Activated CD4-positive, CD25-positive, alpha-beta regulatory T cell (primary cell): Measurements from ENCODE around the gene FUT2.
A peak's percentile ranks its signal among the peaks of the same experiment; 100 is the strongest.
"Not testable (repeated sequence)": the region's sequence is repeated elsewhere in the genome, so short reads cannot be mapped to it uniquely, and the experiment has no call there.

Experiments
- DNase-seq, 4 experiments: peaks; one replicate each; lab custom pipeline; 2025; lab: John Stamatoyannopoulos, UW

FUT2 gene

DNA sequence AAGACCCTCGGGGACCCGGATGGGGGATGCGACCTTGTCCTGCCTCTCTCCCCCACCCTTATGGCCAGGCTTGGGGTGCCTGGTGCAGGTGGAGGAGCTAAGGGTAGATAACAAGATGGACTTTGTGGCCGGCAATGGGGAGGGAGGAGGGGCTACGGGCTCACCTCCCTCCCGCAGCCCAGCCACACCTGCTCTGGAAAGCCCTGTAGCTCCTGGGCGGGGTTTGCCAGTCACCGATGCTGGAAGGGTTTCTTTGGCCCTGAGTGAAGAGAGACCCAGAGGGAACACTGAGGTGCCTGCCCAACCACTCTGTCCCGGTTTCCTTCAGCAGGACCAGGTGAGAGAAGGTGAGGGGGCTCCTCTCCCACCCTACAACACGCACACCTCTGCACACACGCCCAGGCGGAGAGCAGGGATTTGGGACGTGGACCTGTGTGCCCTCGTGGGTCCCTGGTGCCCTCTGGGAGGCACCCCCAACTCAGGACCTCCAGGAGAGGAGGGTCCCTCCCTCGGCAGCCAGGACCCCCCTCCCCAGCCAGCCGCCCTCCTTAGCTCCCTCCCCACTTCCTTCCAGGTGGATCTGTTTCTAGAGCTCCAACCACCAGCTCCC lies at the start of gene FUT2:
Gene FUT2, plus strand, starts transcription at position 229 of the 610 bp plus-strand sequence. CDS start 6,986 bp downstream, outside the sequence.
- DNase-seq = no peak

DNA sequence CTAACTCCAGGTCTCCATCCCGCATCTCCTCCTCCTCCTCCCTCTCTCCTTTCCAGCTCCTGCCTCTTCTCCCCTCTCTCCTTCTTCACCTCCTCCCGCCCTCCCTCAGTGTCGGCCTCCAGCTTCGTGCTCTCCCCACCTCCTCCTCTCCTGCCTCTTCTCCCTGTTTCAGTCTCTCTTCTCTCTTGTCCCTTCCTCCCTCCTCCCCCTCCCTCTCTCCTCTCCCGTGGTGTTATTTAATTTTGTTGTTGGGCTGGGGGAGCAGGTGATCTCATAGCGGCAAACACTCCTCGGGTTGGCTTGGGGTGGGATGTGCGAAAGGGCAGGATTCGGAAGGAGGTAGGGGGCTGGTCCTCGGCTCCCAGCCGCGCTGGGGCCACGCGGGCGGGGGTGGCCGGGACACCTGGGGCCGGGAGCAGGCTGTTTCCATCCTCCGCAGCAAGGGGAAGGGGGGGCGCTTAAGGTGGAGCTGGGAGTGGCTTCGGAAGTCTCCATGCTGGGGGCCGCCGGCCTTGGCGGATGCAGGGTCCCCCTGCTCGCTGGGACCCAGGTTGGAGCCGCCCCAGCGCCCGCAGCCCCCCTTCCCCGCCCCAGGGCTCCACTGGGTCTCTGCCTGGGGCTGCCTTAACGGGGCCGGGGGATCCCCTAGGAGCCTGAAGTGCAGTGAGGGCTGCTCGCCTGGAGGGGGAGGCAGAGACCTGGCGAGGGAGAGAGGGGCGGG lies 49.6 kb upstream of the FUT2 start, which contains the start of gene CA11:
Gene CA11, minus strand, starts transcription at position 187 of the 721 bp plus-strand sequence. CDS start 555 bp downstream, outside the sequence.
- DNase-seq = peak; percentile 77 to 87 (median 83)

DNA sequence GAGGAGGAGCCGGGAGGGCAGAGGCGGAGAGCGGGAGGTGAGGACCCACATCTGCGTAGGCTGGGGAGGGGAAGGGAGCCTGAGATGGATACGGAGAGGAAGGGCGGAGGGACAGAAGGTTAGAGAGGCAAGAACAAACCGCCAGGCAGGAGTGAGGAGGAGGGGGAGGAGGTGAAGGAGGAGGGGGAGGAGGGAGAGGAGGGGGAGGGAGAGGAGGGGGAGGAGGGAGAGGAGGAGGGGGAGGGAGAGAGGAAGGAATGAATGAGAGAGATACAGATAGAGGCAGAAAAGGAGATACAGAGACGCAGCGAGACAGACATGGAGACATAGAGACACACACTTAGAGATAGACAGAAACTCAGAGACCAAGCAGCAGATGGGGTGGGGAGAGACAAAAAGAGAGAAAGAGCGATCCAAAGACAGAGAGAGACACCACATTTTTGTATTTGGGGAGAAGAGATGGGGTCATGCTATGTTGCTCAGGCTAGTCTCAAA lies 49.0 kb upstream of the FUT2 start:
- no peak for DNase-seq

DNA sequence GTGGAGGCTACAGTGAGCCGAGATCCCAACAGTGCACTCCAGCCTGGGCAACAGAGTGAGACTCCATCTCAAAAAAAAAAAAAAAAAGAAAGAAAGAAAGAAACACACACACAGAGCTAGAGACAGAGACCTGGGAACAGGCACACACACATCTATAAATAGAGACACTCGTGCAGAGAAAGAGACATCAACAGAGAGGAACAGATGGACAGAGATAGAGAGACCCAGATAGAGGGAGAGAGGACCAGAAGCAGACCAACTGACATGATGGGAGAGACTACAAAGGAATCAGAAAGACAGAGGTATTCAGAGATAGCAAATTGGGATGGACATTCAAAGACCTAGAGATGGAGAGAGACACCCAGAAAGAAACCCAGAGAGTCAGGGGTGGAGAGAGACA lies 47.6 kb upstream of the FUT2 start:
- no peak for DNase-seq

DNA sequence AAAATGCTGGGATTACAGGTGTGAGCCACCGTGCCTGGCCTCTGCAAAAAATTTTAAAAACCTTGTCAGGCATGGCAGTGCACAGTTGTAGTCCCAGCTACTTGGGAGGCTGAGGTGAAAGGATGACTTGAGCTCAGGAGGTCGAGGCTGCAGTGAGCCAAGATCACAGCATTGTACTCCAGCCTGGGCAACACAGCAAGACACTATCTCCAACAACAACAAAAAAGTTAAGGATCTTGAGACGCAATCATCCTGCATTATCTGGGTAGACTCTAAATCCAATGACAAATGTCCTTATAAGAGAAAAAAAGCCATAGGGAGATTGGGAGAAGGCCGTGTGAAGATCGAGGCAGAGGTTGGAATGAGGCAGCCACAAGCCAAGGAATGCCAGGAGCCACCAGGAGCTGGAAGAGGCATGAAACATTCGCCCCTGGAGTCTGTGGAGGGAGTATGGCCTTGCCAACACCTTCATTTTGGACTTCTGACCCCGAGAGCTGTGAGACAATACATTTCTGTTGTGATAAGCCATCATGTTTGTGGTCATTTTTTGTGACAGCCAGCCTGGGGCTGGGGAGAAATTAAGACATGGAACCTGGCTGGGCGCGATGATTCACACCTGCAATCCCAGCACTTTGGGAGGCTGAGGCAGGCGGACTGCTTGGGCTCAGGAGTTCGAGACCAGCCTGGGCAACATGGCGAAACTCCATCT lies 44.6 kb upstream of the FUT2 start:
- DNase-seq = no peak

DNA sequence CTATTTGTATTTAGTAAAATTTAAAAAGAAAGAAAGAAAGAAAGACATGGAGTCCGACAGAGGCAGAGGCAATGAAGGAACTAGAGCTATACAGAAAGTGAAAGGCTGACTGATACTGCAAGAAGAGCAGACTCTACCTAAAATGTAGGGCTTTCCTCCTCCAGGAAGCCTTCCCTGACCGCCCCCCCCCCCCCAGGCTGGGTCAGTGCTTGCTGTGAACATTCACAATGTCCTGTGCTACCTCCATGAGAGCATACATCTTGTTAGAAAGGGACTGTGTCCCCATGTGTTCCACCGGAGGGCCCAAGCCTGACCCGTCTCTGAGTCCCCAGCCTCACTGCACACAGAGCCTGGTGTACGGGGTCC lies 44.1 kb upstream of the FUT2 start:
- no peak for DNase-seq

DNA sequence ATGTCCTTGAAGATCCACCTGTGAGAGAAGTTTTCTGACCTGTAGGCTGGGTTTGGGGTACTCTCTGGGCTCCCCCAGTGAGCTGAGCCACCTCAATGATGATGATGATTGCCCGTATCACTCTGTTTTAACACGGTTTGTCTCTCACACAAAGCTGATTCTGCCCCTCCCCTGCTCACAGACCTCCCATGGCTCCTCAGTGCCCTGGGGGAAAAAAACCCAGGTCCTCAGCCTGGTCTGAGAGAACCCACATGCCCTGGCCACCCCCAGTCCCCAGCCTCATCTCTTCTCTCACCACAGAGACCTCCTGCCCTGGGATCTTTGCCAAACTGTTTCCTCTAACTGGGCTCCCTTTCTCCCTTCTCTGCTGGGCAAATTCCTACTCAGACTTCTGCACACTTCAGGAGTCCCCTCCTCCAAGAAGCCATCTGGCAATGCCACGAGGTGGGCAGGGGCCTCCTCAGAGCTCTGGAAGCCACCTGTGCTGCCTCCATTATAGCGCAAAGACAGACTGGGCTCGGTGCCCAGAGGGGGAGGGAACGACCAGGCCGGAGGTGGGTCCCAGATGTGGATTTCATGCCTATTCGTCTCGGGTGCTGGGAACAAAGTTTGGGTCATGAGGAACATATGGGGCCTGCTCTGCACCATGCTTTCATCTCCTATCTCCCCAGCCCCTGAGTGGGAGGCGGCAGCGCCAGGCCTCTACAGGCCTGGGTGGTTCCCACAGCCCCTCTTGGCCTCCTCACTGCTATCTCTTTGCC lies 41.3 kb upstream of the FUT2 start:
- DNase-seq = no peak

DNA sequence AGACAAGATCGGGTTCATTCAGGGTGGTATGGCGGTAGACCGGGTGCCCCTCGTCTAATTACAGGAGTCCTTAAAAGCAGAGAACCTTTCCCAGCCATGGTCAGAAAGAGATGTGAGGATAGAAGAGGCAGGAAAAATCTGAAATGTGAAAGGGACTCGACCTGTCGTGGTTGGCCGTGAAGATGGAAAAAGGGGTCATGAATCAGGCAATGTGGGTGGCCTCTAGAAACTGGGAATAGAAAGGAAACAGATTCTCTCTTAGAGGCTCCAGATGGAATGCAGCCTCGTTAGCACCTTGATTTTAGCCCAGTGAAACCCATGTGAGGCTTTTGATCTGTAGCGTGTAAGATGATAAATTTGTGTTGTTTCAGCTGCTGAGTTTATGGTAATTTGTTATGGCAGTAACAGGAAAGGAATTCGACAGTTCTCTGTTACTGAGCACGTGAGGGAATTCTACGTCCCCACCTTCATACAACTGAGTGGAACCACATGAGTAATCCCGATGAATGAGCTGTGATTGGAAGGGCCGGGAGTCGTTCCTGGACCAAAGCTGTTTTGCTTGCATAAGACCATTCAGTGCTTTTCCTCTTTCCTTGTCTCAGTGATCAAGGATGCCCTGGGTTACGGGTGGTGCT lies 38.8 kb upstream of the FUT2 start:
- no peak for DNase-seq

DNA sequence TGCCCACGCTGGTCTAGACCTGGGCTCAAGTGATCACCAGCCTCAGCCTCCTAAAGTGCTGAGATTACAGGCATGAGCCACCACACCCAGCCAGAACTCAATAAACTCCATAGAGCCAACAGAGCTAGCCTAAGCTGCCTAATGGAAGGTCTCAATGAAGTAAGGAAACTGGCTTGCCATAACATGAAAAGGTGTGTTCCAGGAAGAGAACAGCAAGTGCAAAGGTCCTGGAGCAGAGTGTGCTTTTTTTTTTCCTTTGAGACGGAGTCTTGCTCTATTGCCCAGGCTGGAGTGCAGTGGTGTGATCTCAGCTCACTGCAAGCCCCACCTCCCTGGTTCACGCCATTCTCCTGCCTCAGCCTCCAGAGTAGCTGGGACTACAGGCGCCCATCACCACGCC lies 37.9 kb upstream of the FUT2 start:
- not testable (repeated sequence) for DNase-seq

DNA sequence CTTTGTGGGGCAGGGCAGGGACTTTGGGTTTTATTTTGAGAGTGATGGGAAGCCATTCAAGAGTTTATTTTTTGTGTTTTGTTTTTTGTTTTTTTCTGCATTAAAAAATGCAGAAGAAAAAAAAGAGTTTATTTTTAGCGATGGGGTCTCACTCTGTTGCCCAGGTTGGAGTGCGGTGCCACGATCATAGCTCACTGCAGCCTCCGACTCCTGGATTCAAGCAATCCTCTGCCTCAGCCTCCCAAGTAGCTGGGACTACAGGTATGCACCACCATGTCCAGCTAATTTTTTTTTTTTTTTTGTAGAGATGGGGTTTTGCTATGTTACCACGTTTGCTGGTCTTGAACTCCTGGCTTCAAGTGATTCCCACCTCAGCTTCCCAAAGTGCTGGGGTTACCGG lies 37.3 kb upstream of the FUT2 start:
- no peak for DNase-seq

DNA sequence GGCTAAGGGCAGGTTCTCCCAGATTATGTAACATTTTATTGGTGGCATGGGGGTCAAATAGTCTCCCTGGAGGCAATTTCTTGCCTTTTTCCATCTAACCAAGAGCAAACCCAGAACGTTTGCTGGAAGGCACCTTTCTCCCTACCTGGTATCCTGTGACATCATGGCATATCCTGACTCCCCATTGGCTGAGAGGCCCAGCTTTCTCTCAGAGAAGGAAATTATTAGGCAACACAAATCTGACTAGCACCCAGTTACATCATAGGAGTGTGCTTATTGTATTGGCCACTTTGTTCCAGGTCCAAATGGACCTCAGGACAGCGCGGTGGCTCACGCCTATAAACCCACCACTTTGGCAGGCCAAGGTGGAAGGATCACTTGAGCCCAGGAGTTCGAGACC lies 36.0 kb upstream of the FUT2 start:
- DNase-seq = no peak

DNA sequence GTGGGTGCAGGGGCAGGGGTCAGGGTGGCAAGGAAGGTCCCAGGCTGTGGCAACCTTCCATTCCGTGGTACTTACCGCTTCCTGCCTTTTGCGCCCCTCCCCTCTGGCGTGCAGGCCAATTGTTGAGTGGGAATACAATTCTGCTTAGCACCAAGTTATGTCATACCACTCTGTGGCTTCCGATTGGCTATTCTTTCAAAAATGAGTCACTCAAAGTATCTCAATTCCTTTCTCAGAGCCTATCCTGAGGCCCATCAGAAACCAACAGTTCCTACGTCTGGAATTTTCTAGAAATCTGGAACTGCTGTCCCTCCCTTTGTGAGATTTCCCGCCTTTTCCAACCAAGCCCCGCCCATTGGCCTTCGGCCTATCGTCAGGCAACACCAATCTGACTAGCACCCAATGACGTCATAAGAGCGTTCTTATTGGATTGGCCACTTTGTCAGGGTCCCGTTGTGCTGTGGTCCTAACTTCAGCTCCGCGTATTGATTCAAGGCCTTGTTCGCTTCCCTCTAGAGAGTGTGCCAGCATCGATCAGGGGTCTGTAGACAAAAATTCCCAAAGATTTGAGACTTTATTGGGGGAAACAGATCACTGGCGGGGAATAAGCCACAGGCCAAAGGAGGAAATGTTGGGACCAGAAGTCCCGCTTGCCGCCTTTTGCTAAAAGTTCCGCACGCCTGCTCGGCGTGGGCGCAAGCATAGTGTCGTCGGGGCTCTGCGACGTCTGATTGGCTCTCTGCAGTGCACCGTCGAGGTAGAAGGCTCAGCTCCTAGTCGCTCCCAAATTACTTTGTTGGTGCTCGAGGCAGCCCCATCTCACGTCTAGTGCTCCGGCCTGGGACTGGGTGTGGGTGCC lies 34.7 kb upstream of the FUT2 start:
- DNase-seq = peak; percentile 41 to 57 (median 54)

DNA sequence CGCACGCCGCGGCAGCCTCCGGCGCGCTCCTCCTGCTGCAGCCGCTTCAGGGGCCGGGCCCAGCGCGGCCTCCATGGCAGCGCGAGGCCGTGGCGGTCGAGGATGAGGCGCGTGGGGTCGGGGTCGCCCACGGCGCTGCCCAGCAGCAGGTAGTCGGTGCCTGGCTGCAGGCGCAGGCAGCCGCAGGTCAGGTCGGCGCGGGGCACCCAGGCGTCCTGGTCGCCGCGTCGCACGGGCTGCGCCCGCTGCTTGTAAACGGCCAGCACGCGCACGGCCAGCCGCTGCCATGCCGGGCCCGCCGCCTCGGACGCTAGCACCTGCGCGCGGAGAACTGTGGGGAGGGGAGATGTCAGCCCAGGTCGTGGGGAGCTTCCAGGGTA lies 34.1 kb upstream of the FUT2 start:
- no peak for DNase-seq

DNA sequence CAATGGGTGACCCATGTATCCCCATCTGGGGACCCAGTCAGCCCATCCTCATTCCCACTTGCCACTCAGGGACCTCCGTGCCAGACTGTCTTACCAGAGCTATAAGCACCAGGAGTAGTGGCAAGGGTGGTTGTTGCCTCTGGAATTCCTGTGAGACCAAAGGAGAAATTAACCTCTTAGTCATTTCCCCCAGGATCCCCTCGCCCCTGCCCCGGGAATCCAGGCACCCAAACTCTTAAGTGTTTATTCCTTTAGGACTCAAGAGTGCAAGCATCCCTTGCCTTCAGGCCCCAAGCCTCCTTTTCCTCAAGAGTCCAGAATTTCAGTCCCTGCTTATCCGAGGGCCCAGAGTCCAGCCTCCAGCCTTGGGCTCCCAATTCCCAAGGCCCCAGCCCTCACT lies 32.1 kb upstream of the FUT2 start:
- DNase-seq = no peak

DNA sequence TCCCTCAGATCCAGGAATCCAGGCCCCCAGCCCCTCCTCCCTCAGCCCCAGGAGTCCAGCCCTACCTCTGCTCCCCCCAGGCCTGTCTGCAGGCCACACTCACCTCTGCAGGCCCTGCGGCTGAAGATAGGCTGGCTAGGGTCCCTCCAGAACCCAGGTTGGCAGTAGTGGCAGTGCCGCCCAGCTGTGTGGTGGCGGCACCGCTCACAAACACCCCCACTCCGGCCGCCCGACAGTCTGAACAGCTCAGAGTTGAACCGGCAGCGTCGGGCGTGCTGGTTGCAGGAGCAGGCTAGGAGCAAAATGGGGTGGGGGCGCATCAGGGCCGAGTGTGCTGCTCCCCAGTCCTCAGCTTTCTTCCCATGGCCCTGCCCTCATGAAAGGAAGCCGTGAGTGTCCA lies 31.3 kb upstream of the FUT2 start:
- no peak for DNase-seq

DNA sequence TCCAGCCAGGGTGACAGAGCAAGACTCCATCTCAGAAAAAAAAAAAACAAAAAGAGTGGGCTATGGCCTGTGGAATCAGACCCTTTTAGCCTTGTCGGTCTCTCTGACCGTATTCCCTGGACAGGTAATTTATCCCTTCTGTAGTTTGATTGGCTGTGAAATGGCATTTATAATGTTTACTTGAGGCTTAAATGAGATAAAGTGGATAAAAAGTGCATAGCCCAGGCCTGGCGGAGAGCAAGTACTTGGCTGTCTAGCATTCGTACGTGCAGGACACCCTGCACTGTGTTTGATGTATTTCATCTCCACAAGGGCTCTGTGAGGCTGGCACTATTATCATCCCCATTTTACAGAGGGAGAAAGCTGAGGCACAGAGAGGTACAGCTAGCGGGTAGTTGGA lies 30.0 kb upstream of the FUT2 start:
- DNase-seq = no peak

DNA sequence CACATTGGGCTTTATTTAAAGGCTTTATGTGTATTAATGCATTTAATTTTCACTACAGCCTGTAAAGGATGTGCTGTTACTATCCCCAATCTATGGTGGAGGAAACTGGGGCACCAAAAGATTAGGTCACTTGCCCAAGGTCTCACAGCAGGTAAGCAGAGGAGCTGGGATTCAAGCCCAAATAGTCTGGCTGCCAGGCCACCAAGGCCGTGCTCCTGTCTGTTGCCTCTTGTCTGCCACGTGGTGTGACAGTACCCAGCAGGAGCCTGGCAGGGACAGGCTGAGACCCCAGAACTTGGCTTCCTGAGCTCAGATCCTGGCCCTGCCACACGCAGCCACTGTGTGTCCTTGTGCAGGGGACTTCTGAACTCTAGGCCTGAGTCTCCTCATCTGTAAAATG lies 27.4 kb upstream of the FUT2 start:
- no peak for DNase-seq

DNA sequence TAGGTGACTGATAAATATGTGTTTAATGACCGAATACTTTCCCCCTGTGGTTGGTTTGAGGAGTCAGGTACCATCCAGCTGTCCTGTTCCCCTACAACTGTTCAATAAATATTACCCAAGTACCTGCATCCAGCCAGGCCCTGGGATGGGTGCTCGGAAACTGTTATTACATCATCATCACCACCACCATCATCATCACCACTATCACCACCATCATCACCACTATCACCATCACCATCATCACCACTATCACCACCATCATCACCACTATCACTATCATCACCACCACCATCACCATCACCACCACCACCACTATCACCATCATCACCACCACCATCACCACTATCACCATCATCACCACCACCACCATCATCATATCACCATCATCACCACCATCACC lies 27.0 kb upstream of the FUT2 start:
- DNase-seq = no peak

DNA sequence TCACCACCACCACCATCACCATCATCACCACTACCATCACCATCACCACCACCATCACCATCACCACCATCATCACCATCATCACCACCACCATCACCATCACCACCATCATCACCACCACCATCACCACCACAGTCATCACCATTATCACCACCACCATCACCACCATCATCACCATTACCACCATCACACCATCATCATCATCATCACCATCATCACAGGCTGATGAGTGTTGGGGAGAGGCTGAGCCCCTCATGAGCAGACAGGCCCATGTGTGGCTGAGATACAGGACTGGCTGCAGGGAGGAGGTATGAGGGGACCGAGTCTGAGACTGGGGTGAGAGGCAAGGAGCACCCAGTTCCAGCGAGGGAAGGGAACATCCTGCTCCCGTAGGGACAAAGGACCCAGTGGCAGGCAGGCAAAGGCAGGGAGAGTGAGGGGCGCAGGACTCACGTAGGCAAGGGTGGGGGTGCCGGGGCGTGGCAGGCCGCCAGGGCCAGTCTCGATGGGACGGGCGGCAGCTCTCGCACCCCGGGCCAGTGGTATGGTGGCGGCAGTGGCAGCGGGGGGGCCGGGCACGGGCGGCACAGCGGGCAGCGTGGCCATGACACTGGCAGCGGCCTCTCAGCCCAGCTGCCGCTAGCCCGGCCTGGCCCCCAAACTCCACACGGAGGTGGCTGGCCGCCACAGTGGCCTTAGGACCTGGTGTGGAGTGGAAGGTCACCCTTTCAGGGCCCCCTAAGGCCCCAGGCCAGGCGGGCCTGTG lies 25.7 kb upstream of the FUT2 start:
- no peak for DNase-seq
